HG03064 (cell line): Measurements from ENCODE around the gene PTPRD.

Experiments
- ATAC-seq: cut with Tn5 transposase; IDR thresholded peaks from one replicate; pipeline ENCODE4 v1.9.1; 2021; ENCODE audit warnings: low read depth; ENCODE audit not compliant: unreplicated experiment

The PTPRD gene

GRCh38 chr9:8860086-8860485 is 1752.7 kb downstream of the PTPRD start:
- no peak for ATAC-seq

GRCh38 chr9:8859416-8859815 is 1753.4 kb downstream of the PTPRD start:
- no peak for ATAC-seq

GRCh38 chr9:8858596-8859161 is 1754.1 kb downstream of the PTPRD start:
- no peak for ATAC-seq

- ATAC-seq = no peak
Observed at GRCh38 chr9:8857926-8858595, 1754.7 kb downstream of the PTPRD start.

- no peak for ATAC-seq
Observed at GRCh38 chr9:8857068-8857925, 1755.5 kb downstream of the PTPRD start.

GRCh38 chr9:8856396-8857067 is 1756.3 kb downstream of the PTPRD start:
- ATAC-seq = no peak

- ATAC-seq = no peak
Observed at GRCh38 chr9:8855046-8855445, 1757.8 kb downstream of the PTPRD start.

- no peak for ATAC-seq
Observed at GRCh38 chr9:8852301-8852864, 1760.4 kb downstream of the PTPRD start.

GRCh38 chr9:8850914-8851313 is 1761.9 kb downstream of the PTPRD start:
- ATAC-seq = no peak

- ATAC-seq = no peak
Observed at GRCh38 chr9:8845808-8846207, 1767.0 kb downstream of the PTPRD start.

- no peak for ATAC-seq
Observed at GRCh38 chr9:8845376-8845775, 1767.4 kb downstream of the PTPRD start.

GRCh38 chr9:8844549-8844948 is 1768.3 kb downstream of the PTPRD start:
- ATAC-seq = no peak

GRCh38 chr9:8842402-8843193 is 1770.2 kb downstream of the PTPRD start:
- ATAC-seq = no peak

- ATAC-seq = no peak
Observed at GRCh38 chr9:8838136-8838535, 1774.7 kb downstream of the PTPRD start.

- ATAC-seq = no peak
Observed at GRCh38 chr9:8835291-8835690, 1777.5 kb downstream of the PTPRD start.

- no peak for ATAC-seq
Observed at GRCh38 chr9:8832955-8833354, 1779.8 kb downstream of the PTPRD start.

- ATAC-seq = no peak
Observed at GRCh38 chr9:8832386-8832785, 1780.4 kb downstream of the PTPRD start.

- ATAC-seq = no peak
Observed at GRCh38 chr9:8831568-8831967, 1781.2 kb downstream of the PTPRD start.

GRCh38 chr9:8826281-8826680 is 1786.5 kb downstream of the PTPRD start:
- ATAC-seq = no peak

- no peak for ATAC-seq
Observed at GRCh38 chr9:8825585-8826147, 1787.1 kb downstream of the PTPRD start.
